HepG2 (cell line): Measurements from ENCODE around the gene B4GALT7. TPM values are rescaled to one million over a fixed set of nuclear protein-coding genes. Genes with fewer than 3 reads are reported as not detected.

Experiments used
- ATF4 ChIP-seq, 2 experiments: fragments of 450-650 bp in 1 of 2; sonication (generic) in 1 of 2; formaldehyde crosslinking; IDR thresholded peaks; 2 replicates each; pipeline versions ENCODE4 v1.5.0 to v1.8.0; 2020 to 2022; ENCODE audit warnings: mild to moderate bottlenecking in 1 of 2, missing genetic modification reagents in 1 of 2
- CREB1 ChIP-seq, 2 experiments: fragments of 450-650 bp in 1 of 2; IDR thresholded peaks; 2 replicates each; pipeline ENCODE4 v1.6.1; 2016 to 2017; ENCODE audit warnings: control low read depth in 1 of 2, mild to moderate bottlenecking in 1 of 2, missing compliant biosample characterization in 1 of 2, missing genetic modification characterization in 1 of 2
- ELK4 ChIP-seq: sonication (generic); formaldehyde crosslinking; IDR thresholded peaks from 2 replicates; pipeline ENCODE4 v1.9.0; 2021; ENCODE audit warnings: missing genetic modification reagents, borderline replicate concordance
- GMEB1 ChIP-seq: sonication (generic); formaldehyde crosslinking; IDR thresholded peaks from 2 replicates; pipeline ENCODE4 v1.5.1; 2020; ENCODE audit warnings: missing genetic modification reagents, mild to moderate bottlenecking, borderline replicate concordance
- JARID2 ChIP-seq: sonication (generic); formaldehyde crosslinking; IDR thresholded peaks from 2 replicates; pipeline ENCODE4 v1.8.1; 2023; ENCODE audit warnings: missing genetic modification reagents, inconsistent platforms; ENCODE audit not compliant: insufficient replicate concordance
- MLLT10 ChIP-seq: sonication (generic); formaldehyde crosslinking; IDR thresholded peaks from 2 replicates; pipeline ENCODE4 v1.4.0; 2020; ENCODE audit warnings: missing genetic modification reagents
- NBN ChIP-seq: fragments of 450-650 bp; conservative IDR thresholded peaks from 2 replicates; pipeline ENCODE4 v1.6.1; 2017
- NFE2L1 ChIP-seq: sonication (generic); formaldehyde crosslinking; IDR thresholded peaks from 2 replicates; pipeline ENCODE4 v1.4.0; 2020; ENCODE audit warnings: missing genetic modification reagents, mild to moderate bottlenecking, borderline replicate concordance
- POLR2A ChIP-seq, 2 experiments: IDR thresholded peaks; 2 replicates each; pipeline ENCODE4 v1.6.1; 2011; ENCODE audit warnings: low read depth in 2 of 2, low read length in 2 of 2, mild to moderate bottlenecking in 1 of 2, moderate library complexity in 1 of 2; ENCODE audit not compliant: insufficient read depth in 1 of 2
- POLR2G ChIP-seq: fragments of 200-400 bp; formaldehyde crosslinking; IDR thresholded peaks from 2 replicates; pipeline ENCODE4 v1.6.1; 2018; ENCODE audit warnings: mild to moderate bottlenecking, low read depth, low read length, moderate library complexity
- SAP130 ChIP-seq: IDR thresholded peaks from 2 replicates; pipeline ENCODE4 v1.6.1; 2016; ENCODE audit warnings: low read depth
- SNRNP70 ChIP-seq: fragments of 200-400 bp; formaldehyde crosslinking; IDR thresholded peaks from 2 replicates; pipeline ENCODE4 v1.6.1; 2017; ENCODE audit warnings: mild to moderate bottlenecking, low read depth, low read length, moderate library complexity
- ZBTB7A ChIP-seq: sonication (generic); formaldehyde crosslinking; IDR thresholded peaks from 2 replicates; pipeline ENCODE4 v1.8.0; 2022; ENCODE audit warnings: mild to moderate bottlenecking, missing genetic modification reagents
- ZFP41 ChIP-seq: sonication (generic); formaldehyde crosslinking; IDR thresholded peaks from 2 replicates; pipeline ENCODE4 v1.4.0; 2020; ENCODE audit warnings: mild to moderate bottlenecking, missing genetic modification reagents, borderline replicate concordance
- ZNF3 ChIP-seq: IDR thresholded peaks from 2 replicates; pipeline ENCODE4 v1.7.0; 2017; ENCODE audit warnings: inconsistent platforms
- ZNF33B ChIP-seq: sonication (generic); formaldehyde crosslinking; IDR thresholded peaks from 2 replicates; pipeline ENCODE4 v1.5.1; 2020; ENCODE audit warnings: mild to moderate bottlenecking, missing genetic modification reagents
- ZNF510 ChIP-seq: sonication (generic); formaldehyde crosslinking; IDR thresholded peaks from 2 replicates; pipeline ENCODE4 v1.4.0; 2020; ENCODE audit warnings: low read depth, mild to moderate bottlenecking, missing genetic modification reagents
- ZNF674 ChIP-seq: sonication (generic); formaldehyde crosslinking; IDR thresholded peaks from 2 replicates; pipeline ENCODE4 v1.5.0; 2020; ENCODE audit warnings: low read depth, mild to moderate bottlenecking, missing genetic modification reagents
- ZSCAN9 ChIP-seq: IDR thresholded peaks from 2 replicates; pipeline ENCODE4 v1.6.1; 2016; ENCODE audit warnings: borderline replicate concordance
- polyA plus RNA-seq, 8 experiments: library from polyadenylated mRNA; depleted of rRNA in 3 of 8; stranded (reverse) in 7 of 8; unstranded in 1 of 8; fragments of >200 nt; fragmentation: Illumina TruSeq in 4 of 8; extraction: Trizol in 4 of 8; gene quantifications; 2 replicates each; pipeline versions ENCODE4 v1.2.1 to v1.2.3, GENCODE V29; 2011 to 2016; ENCODE audit warnings: low read depth in 4 of 8, missing spikeins in 1 of 8, mixed read lengths in 1 of 8; ENCODE audit not compliant: insufficient read depth in 1 of 8
- total RNA-seq, 5 experiments: library from RNA; depleted of rRNA; stranded (reverse); fragments of >200 nt; fragmentation: Illumina TruSeq; extraction: Trizol; gene quantifications; 2 replicates each; pipeline ENCODE4 v1.2.3, GENCODE V29; 2016; ENCODE audit warnings: low read depth in 1 of 5
- TF ChIP-seq, protein P1 (sequence below), 2 experiments: sonication (generic) in 1 of 2; formaldehyde crosslinking in 1 of 2; IDR thresholded peaks; 2 replicates each; pipeline versions ENCODE4 v1.5.1 to v1.6.1; 2011 to 2020; ENCODE audit warnings: borderline replicate concordance in 1 of 2, low read depth in 1 of 2, low read length in 1 of 2, mild to moderate bottlenecking in 1 of 2, missing genetic modification reagents in 1 of 2, moderate library complexity in 1 of 2

Gene B4GALT7
- total and polyA plus RNA-seq, 2 of the 13 experiments (the other 11 are each of a cell fraction or from before 2014, with no cell fraction given), result 16.4 to 20.5 TPM

- TF ChIP-seq GMEB1 (peak; percentile 47; the same call in 1 of the 2 replicates), POLR2A (IDR thresholded peaks at IDR 0.05; ENCODE audit: insufficient read depth in 1 of 2, low read depth in 2 of 2, low read length in 2 of 2) (peak; percentile 67 to 95), ZNF33B (CRISPR knock-in tag) (no peak), NBN (no peak), ATF4 (CRISPR knock-in tag; IDR thresholded peaks at IDR 0.05) (no peak), NFE2L1 (CRISPR knock-in tag) (no peak), MLLT10 (CRISPR knock-in tag) (no peak), ZNF510 (0 out of 2 replicates have a peak, but pooled peaks have one; percentile 58), ZSCAN9 (CRISPR knock-in tag) (no peak), JARID2 (CRISPR knock-in tag) (no peak), ZNF3 (no peak), ZNF674 (CRISPR knock-in tag) (no peak), POLR2G (peak; percentile 87), ZBTB7A (CRISPR knock-in tag) (no peak), CREB1 (IDR thresholded peaks at IDR 0.05) (no peak), CREB1 (CRISPR knock-in tag; IDR thresholded peaks at IDR 0.05) (no peak), SAP130 (CRISPR knock-in tag) (peak; percentile 68), ELK4 (peak; percentile 17; the same call in 1 of the 2 replicates), SNRNP70 (no peak), ZFP41 (CRISPR knock-in tag) (no peak)
- TF ChIP-seq, protein P1, sequence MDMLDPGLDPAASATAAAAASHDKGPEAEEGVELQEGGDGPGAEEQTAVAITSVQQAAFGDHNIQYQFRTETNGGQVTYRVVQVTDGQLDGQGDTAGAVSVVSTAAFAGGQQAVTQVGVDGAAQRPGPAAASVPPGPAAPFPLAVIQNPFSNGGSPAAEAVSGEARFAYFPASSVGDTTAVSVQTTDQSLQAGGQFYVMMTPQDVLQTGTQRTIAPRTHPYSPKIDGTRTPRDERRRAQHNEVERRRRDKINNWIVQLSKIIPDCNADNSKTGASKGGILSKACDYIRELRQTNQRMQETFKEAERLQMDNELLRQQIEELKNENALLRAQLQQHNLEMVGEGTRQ (IDR thresholded peaks at IDR 0.05; ENCODE audit: low read depth, low read length), result no peak
- TF ChIP-seq, protein P1 (CRISPR knock-in tag; IDR thresholded peaks at IDR 0.05; ENCODE audit: borderline replicate concordance), result no peak
Observed at GRCh38 chr5:177599731-177600507, at the start of gene B4GALT7 (continued).
